OCI-LY1 (cell line): ENCODE results near the gene ZNF254.

ENCODE experiments used
- H2AFZ ChIP-seq: fragments of 200-600 bp; sonication (generic), shearing (Covaris generic); 2 replicates; pipeline ENCODE4 v1.6.0; 2014; ENCODE audit warnings: antibody characterized with exemption, mild to moderate bottlenecking, low read length
- H3F3A ChIP-seq: fragments of 200-600 bp; sonication (generic), shearing (Covaris generic); 2 replicates; pipeline ENCODE4 v1.6.0; 2014; ENCODE audit warnings: mild to moderate bottlenecking, antibody characterized with exemption, low read length, moderate library complexity; ENCODE audit not compliant: insufficient read depth
- H3K27ac ChIP-seq: fragments of 200-600 bp; sonication (generic); 2 replicates; pipeline ENCODE4 v1.5.1; 2014; ENCODE audit warnings: low read length, mixed run types, mild to moderate bottlenecking, low read depth; ENCODE audit not compliant: poor library complexity, severe bottlenecking
- H3K27me3 ChIP-seq: fragments of 200-600 bp; sonication (generic); 2 replicates; pipeline ENCODE4 v1.6.0; 2014; ENCODE audit warnings: antibody characterized with exemption, mild to moderate bottlenecking, low read length, moderate library complexity; ENCODE audit not compliant: insufficient read depth
- H3K36me3 ChIP-seq: fragments of 200-600 bp; sonication (generic); 2 replicates; pipeline ENCODE4 v1.6.1; 2014; ENCODE audit warnings: mild to moderate bottlenecking, antibody characterized with exemption, low read length, moderate library complexity, mixed read lengths; ENCODE audit not compliant: insufficient read depth
- H3K4me1 ChIP-seq: fragments of 200-600 bp; sonication (generic); 2 replicates; pipeline ENCODE4 v1.5.1; 2014; ENCODE audit warnings: mild to moderate bottlenecking, low read length, moderate library complexity; ENCODE audit not compliant: insufficient read depth, severe bottlenecking
- H3K4me2 ChIP-seq: fragments of 200-600 bp; sonication (generic), shearing (Covaris generic); 2 replicates; pipeline ENCODE4 v1.6.1; 2014; ENCODE audit warnings: low read length
- H3K4me3 ChIP-seq: fragments of 200-600 bp; sonication (generic); 2 replicates; pipeline ENCODE4 v1.5.1; 2014; ENCODE audit warnings: low read length, low read depth, mild to moderate bottlenecking, mixed read lengths; ENCODE audit not compliant: poor library complexity, severe bottlenecking
- H3K79me2 ChIP-seq: fragments of 200-600 bp; shearing (Covaris generic); 2 replicates; pipeline ENCODE4 v1.6.1; 2016; ENCODE audit warnings: mixed run types, low read length, mixed read lengths; ENCODE audit not compliant: insufficient read depth
- H3K9ac ChIP-seq: fragments of 200-600 bp; sonication (generic), shearing (Covaris generic); 2 replicates; pipeline ENCODE4 v1.6.1; 2014; ENCODE audit warnings: mild to moderate bottlenecking, low read length, mixed read lengths
- H3K9me2 ChIP-seq: fragments of 200-600 bp; sonication (generic), shearing (Covaris generic); 2 replicates; pipeline ENCODE4 v1.6.1; 2014; ENCODE audit warnings: low read depth, mild to moderate bottlenecking, low read length, mixed read lengths
- H3K9me3 ChIP-seq: fragments of 200-600 bp; shearing (Covaris generic); 2 replicates; pipeline ENCODE4 v1.6.1; 2014; ENCODE audit warnings: low read length, mixed read lengths
- H4K20me1 ChIP-seq: fragments of 200-600 bp; sonication (generic), shearing (Covaris generic); 2 replicates; pipeline ENCODE4 v1.6.0; 2016; ENCODE audit warnings: mild to moderate bottlenecking, low read length; ENCODE audit not compliant: insufficient read depth
- CTCF ChIP-seq: fragments of 200-600 bp; sonication (generic), shearing (Covaris generic); IDR thresholded peaks from 2 replicates; pipeline ENCODE4 v1.5.1; 2017; ENCODE audit warnings: mild to moderate bottlenecking, antibody characterized with exemption, low read length, moderate library complexity, mixed read lengths
- EZH2 ChIP-seq: fragments of 200-600 bp; sonication (generic), shearing (Covaris generic); IDR thresholded peaks from 2 replicates; pipeline ENCODE4 v1.8.0; 2017; ENCODE audit warnings: borderline replicate concordance, mixed run types, mild to moderate bottlenecking, antibody characterized with exemption, low read length, moderate library complexity, mixed read lengths

The ZNF254 gene

DNA sequence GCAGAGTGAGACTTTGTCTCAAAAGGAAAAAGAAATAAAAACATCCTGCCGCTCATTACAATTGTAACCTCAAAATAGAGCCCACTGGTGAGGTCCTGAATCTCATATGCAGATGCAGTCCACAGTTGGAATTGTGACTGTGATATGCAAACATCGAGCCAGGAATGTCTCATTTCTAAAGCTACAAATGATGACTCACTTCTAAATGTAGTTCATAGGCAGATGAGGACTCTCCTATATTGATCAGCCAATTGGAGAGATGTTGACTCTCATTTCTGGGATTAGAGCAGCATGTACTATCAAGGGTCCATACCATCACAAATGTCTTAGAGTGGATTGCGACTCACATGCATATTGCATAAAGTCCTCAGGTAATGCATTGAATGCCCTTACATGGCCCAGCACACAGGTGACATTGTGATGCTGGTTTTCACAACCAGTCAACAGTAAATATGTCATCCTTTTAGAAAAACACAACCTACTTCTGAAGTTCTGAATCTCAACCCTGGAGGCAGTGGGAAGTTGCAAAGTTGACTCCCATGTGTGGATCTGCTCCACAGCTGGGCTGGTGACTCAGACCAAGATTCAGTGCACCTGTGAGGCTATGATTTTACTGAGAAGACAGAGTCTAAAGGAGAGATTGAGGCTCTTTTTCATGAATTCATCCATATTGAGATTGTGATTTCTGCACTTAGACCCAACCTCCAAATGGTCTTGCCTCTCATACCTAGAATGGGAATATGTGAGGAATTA lies 16.9 kb upstream of the ZNF254 start:
- Histone ChIP-seq H3F3A (no peaks in the 10 kb centered on the region), H3K9me3 (no peaks in the 10 kb centered on the region), H3K27me3 (no peaks in the 10 kb centered on the region), H3K4me2 (no peak overlapping the region), H3K4me3 (no peak overlapping the region), H3K4me1 (no peaks in the 10 kb centered on the region), H3K36me3 (peaks cover 31% of the 10 kb centered on the region), H3K9ac (no peak overlapping the region), H4K20me1 (no peaks in the 10 kb centered on the region), H3K9me2 (no peaks in the 10 kb centered on the region), H3K27ac (no peak overlapping the region), H2AFZ (no peak overlapping the region), H3K79me2 (no peaks in the 10 kb centered on the region)
- no peak for TF ChIP-seq EZH2
- TF ChIP-seq CTCF: no peak

- no peak overlapping the region for H3K27ac ChIP-seq
- H3K36me3 ChIP-seq: peaks cover 23% of the 10 kb centered on the region
- H3F3A ChIP-seq: no peaks in the 10 kb centered on the region
- no peak for TF ChIP-seq EZH2
- TF ChIP-seq CTCF: no peak
- no peaks in the 10 kb centered on the region for H3K4me1 ChIP-seq
- H3K9me3 ChIP-seq: no peaks in the 10 kb centered on the region
- no peak overlapping the region for H3K4me3 ChIP-seq
- H3K4me2 ChIP-seq: no peak overlapping the region
- no peaks in the 10 kb centered on the region for H4K20me1 ChIP-seq
- H3K27me3 ChIP-seq: no peaks in the 10 kb centered on the region
- H2AFZ ChIP-seq: no peak overlapping the region
- no peak overlapping the region for H3K9ac ChIP-seq
- no peaks in the 10 kb centered on the region for H3K79me2 ChIP-seq
- H3K9me2 ChIP-seq: no peaks in the 10 kb centered on the region
Measured at GRCh38 chr19:24071078-24071477, 15.9 kb upstream of the ZNF254 start.

GRCh38 chr19:24072720-24073119 lies 14.3 kb upstream of the ZNF254 start:
- Histone ChIP-seq H3K9ac (no peak overlapping the region), H2AFZ (no peak overlapping the region), H3K9me3 (no peaks in the 10 kb centered on the region), H3K27me3 (no peaks in the 10 kb centered on the region), H3K4me1 (no peaks in the 10 kb centered on the region), H3K4me3 (no peak overlapping the region), H3F3A (no peaks in the 10 kb centered on the region), H4K20me1 (no peaks in the 10 kb centered on the region), H3K27ac (no peak overlapping the region), H3K4me2 (no peak overlapping the region), H3K36me3 (peaks cover 12% of the 10 kb centered on the region), H3K79me2 (no peaks in the 10 kb centered on the region), H3K9me2 (no peaks in the 10 kb centered on the region)
- TF ChIP-seq CTCF (no peak), EZH2 (no peak)
